HG03039 (cell line): ENCODE results near the gene IRGC.

Source experiments
- ATAC-seq: cut with Tn5 transposase; IDR thresholded peaks from one replicate; pipeline ENCODE4 v1.9.1; 2021; ENCODE audit warnings: mild to moderate bottlenecking, moderate library complexity; ENCODE audit not compliant: unreplicated experiment

Gene IRGC

DNA sequence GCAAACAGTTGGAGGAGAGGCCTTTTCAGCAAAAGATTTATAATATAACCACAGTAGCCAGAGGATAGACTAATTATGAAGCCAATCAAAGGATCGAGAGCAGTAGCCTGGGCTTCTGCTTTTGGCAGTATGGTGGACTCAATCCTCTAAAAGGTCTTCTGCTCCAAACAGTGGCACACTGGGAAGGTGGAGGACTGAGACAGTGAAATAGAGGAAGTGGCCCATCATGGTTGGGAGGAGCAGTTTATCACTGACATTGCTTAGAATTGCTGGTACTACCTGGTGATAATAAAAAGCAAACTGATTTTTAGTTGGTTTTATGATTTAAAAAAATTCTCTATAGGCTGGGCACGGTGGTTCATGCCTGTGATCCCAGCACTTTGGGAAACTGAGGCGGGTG lies 25.0 kb upstream of the IRGC start:
- no peak for ATAC-seq

DNA sequence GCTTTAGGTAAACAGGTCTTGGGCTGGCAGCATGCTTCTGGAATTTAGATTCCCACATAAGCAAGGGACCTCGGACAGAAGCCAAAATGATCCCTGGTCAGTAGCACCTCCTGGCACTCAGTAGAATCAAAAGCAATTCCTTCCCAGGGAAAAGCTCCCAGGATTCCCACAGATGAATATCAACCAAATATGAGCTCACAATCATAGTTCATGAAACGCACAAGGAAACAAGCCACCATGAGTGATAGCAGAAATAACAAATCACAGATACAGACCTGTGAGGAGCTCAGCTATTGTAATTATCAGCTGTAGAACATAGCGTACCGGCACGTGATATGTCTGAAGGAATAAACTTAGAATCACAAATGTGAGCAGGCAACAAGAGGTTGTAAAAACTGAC lies 24.1 kb upstream of the IRGC start:
- no peak for ATAC-seq

GRCh38 chr19:43692385-43692784 lies 23.5 kb upstream of the IRGC start:
- no peak for ATAC-seq

- no peak for ATAC-seq
Observed at GRCh38 chr19:43692877-43693276, 23.0 kb upstream of the IRGC start.

DNA sequence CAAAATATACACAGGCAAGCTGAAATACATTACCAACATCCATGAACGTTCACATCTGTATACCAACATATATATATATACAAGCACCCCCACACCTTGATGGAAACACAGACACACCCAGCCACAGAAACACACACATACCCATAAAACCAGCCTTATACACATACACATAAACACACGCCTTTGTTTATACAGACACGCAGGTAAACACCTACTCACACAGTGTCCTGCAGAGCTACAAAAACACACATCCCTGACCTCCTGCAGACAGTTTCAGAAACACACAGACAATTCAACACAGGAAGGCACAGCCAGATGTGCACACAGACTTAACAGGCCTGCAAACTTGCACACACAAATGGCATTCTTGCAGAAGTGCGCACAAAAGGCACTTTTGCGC lies 21.3 kb upstream of the IRGC start:
- ATAC-seq, result no peak

GRCh38 chr19:43695985-43696704 lies 19.7 kb upstream of the IRGC start:
- no peak for ATAC-seq

- no peak for ATAC-seq
Observed at GRCh38 chr19:43697295-43697694, 18.6 kb upstream of the IRGC start.

- ATAC-seq, result no peak
Observed at GRCh38 chr19:43699506-43700394, 16.1 kb upstream of the IRGC start.

- no peak for ATAC-seq
Observed at GRCh38 chr19:43700395-43701000, 15.4 kb upstream of the IRGC start.

DNA sequence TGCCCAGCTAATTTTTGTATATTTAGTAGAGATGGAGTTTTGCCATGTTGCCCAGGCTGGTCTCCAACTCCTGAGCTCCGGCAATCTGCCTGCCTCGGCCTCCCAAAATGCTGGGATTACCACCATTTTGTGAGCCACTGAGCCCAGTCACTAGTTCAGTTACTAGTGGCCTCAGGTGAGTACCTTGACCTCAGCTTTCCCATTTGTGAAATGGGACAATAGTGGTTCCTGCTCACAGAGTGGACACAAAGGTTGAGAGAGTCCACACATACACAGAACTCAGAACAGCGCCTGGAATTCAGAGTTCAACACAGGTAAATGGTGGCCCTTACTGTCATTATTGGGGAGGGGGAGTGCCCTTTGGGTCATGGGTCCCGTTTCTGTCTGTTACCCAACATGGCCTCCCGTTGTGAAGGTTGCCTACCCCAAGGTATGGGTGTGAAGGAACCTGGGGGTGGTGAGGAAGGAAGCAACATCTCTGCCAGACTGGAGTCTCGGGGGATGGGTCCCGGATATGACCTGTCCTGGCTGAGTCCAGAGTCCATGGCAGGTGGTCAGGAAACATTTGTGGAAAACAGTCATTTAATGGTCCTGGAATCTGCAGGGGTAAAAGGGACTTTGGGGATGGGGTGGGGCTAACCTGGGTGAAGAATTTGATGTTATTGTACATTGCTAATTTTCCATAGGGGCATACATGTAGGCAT lies 11.7 kb upstream of the IRGC start:
- no peak for ATAC-seq

DNA sequence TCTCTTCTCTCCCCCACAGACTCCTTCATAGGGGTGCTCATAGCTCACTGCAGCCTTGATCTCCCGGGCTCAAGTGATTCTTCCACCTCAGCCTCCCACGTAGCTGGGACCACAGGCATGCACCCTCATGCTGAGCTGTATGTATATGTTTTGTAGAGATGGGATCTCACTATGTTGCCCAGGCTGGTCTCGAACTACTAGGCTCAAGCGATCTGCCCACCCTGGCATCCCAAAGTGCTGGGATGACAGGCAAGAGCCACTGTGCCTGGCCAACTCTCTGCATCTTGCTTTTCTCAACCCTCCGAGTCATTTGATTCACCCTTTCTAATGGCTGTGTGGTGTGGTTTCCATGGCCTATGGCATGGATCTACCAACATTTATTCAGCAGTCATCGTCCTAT lies 10.1 kb upstream of the IRGC start:
- no peak for ATAC-seq

DNA sequence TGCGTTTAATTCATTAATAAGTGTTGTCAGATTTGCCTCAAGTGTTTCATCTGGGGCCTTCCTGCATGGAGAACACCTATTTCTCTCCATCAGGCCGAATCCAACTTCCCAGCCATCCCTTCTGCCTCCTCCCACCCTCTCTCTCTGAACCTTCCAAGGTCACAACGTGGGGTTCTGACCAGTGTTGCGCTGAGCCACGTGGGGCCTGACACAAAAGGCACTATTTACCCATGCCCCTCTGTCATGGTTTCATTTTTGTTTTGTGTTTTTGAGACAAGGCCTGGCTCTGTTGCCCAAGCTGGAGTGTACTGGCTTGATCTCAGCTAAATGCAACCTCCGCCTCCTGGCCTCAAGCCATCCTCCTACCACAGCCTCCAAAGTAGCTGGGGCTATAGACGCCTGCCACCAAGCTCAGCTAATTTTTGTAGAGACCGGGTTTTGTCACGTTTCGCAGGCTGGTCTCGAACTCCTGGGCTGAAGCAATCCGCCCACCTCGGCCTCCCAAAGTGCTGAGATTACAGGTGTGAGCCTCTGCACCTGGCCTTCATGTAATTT lies 8.6 kb upstream of the IRGC start:
- no peak for ATAC-seq

DNA sequence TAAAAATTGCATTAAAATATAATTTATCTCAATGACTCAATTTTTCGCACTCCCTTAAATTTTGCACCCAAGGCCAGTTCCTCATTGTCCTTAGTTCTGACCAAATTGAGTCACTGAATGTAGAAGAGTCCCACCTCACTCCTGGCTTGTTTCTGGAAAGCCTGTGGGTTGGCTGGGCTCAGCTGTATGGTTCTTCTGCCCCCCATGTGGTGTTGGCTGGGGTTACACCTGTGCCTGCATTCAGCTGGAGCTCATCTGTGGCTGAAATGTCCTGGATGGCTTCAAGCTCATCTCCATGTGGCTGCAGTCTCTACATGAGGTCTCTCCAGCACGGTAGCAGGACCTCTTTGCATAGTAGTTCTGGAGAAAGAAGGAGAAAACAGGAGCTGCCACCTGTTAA lies 7.2 kb upstream of the IRGC start:
- ATAC-seq, result no peak

DNA sequence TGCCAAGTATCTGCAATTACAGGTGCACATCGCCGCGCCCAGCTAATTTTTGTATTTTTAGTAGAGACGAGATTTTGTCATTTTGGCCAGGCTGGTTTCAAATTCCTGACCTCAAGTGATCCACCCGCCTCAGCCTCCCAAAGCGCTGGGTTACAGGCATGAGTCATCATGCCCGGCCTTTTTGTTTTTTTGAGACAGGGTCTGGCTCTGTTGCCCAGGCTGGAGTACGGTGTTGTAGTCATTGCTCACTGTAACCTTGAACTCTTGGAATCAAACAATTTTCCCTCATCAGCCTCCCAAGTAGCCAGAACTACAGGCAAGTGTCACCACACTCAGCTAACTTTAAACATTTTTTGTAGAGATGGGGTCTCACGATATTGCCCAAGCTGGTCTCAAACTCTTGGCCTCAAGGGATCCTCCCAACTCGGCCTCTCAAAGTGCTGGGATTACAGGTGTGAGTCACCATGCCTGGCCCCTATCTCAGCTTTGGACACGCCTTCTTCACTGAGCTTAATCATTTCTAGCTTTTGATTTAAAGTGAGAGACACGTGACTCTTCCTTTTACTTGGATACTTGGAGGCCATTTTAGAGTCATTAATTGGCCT lies 4.0 kb upstream of the IRGC start:
- no peak for ATAC-seq

DNA sequence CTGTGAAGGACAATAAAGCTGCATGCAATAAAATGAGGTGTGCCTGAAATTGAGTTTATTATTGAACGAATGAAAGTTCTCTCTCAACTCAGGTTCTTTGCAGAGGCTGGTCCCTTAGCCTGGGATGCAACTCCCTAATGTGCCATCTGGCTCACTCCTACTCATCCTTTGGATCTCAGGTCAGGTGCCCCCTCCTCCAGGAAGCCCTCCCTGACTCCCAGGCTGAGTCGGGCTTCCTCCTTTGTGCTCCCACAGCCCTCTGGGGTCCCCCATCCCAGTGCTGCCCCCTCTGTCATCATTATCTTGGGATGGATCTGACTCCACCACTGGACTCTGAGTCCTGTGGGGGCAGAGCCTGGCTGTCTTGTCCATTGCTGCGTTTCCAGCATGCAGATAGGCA lies 2.7 kb upstream of the IRGC start:
- ATAC-seq, result no peak

GRCh38 chr19:43718627-43719377 lies 2.9 kb downstream of the IRGC start:
- ATAC-seq, result no peak

- ATAC-seq, result no peak
Observed at GRCh38 chr19:43719378-43719868, 3.5 kb downstream of the IRGC start.

GRCh38 chr19:43719918-43720317 lies 4.0 kb downstream of the IRGC start:
- no peak for ATAC-seq

GRCh38 chr19:43720936-43721335 lies 5.1 kb downstream of the IRGC start:
- no peak for ATAC-seq
